K562 (cell line): ENCODE data around the gene TOX2. TPM values are rescaled to one million over a fixed set of nuclear protein-coding genes. Genes with fewer than 3 reads are reported as not detected.

Experiments
- ATAC-seq: fragments of 200-7000 bp; cut with Tn5 transposase; 3 replicates; pipeline ENCODE4 v1.9.1; 2020; ENCODE audit warnings: moderate library complexity
- BruUV-seq: library from RNA; stranded (reverse); fragments of 400-500 nt; replicated peaks from 2 replicates; lab custom pipeline; 2021; lab: Mats Ljungman, UMichigan
- CTCF ChIA-PET: fragments of 300-600 bp; formaldehyde crosslinking; extraction: SDS; loops from one replicate; lab custom pipeline; 2021; ENCODE audit warnings: low intra/inter-chr PET ratio; lab: Yijun Ruan, JAX
- POLR2A ChIA-PET: fragments of 300-600, 350-650 bp; sonication (Branson Sonifier 250); formaldehyde crosslinking; extraction: SDS; loops from one replicate; lab custom pipeline; 2021; ENCODE audit warnings: antibody characterized with exemption, inconsistent platforms; lab: Yijun Ruan, JAX
- DNase-seq, 4 experiments: peaks; one replicate each; pipeline versions ENCODE4 v3.0.0 to v3.0.0-alpha.2; 2011 to 2018; ENCODE audit warnings: low spot score in 3 of 4, mixed read lengths in 3 of 4; ENCODE audit errors: extremely low read depth in 1 of 4
- FAIRE-seq: peaks from 2 replicates; lab custom pipeline; 2011; peaks lifted over from hg19 to GRCh38; lab: Jason Lieb, UNC
- H2AFZ ChIP-seq: 2 replicates; pipeline ENCODE4 v1.6.0; 2011; ENCODE audit warnings: low read depth, low read length, control low read depth, inconsistent platforms
- H3K27ac ChIP-seq: fragments of 200-600 bp; 3 replicates; pipeline ENCODE4 v1.8.0; 2011; ENCODE audit warnings: low read depth, mild to moderate bottlenecking, control low read depth, inconsistent platforms, low read length, moderate library complexity, mixed read lengths; ENCODE audit errors: extremely low read depth
- H3K27me3 ChIP-seq, 2 experiments: fragments of 300-600 bp in 1 of 2; 2 replicates in 1 of 2; 3 replicates in 1 of 2; pipeline versions ENCODE4 v1.6.0 to v1.8.0; 2011; ENCODE audit warnings: inconsistent platforms in 2 of 2, low read length in 2 of 2, mild to moderate bottlenecking in 1 of 2, mixed read lengths in 1 of 2, moderate library complexity in 1 of 2; ENCODE audit not compliant: control insufficient read depth in 2 of 2, insufficient read depth in 2 of 2
- H3K36me3 ChIP-seq: fragments of 300-600 bp; 3 replicates; pipeline ENCODE4 v1.8.0; 2011; ENCODE audit warnings: mild to moderate bottlenecking, low read length, inconsistent platforms; ENCODE audit not compliant: control insufficient read depth, insufficient read depth
- H3K4me1 ChIP-seq, 2 experiments: fragments of 200-600 bp in 1 of 2; replicated peaks in 1 of 2; 2 replicates in 1 of 2; 3 replicates in 1 of 2; pipeline versions ENCODE4 v1.5.1 to v1.8.0; 2011; ENCODE audit warnings: inconsistent platforms in 2 of 2, low read length in 2 of 2, mild to moderate bottlenecking in 1 of 2, mixed read lengths in 1 of 2, moderate library complexity in 1 of 2; ENCODE audit not compliant: control insufficient read depth in 2 of 2, insufficient read depth in 2 of 2
- H3K4me2 ChIP-seq: 2 replicates; pipeline ENCODE4 v1.6.1; 2011; ENCODE audit warnings: low read length, control low read depth, inconsistent platforms, mixed read lengths; ENCODE audit not compliant: insufficient read depth
- H3K4me3 ChIP-seq: fragments of 200-600 bp; sonication (generic), shearing (Covaris generic); 2 replicates; pipeline ENCODE4 v1.5.1; 2016; ENCODE audit warnings: control low read depth, inconsistent platforms
- H3K79me2 ChIP-seq: fragments of 200-600 bp; 3 replicates; pipeline ENCODE4 v1.8.0; 2011; ENCODE audit warnings: low read length, inconsistent platforms; ENCODE audit not compliant: control insufficient read depth, insufficient read depth
- H3K9ac ChIP-seq, 2 experiments: 2 replicates each; pipeline versions ENCODE4 v1.6.0 to v1.6.1; 2011; ENCODE audit warnings: low read depth in 2 of 2, low read length in 2 of 2, control low read depth in 1 of 2, inconsistent platforms in 1 of 2, mild to moderate bottlenecking in 1 of 2, mixed read lengths in 1 of 2; ENCODE audit not compliant: insufficient read depth in 1 of 2
- H3K9me1 ChIP-seq: one replicate; pipeline ENCODE4 v1.6.0; 2011; ENCODE audit warnings: inconsistent platforms, mild to moderate bottlenecking, low read length, moderate library complexity; ENCODE audit not compliant: control insufficient read depth, insufficient read depth
- H3K9me3 ChIP-seq: replicated peaks from 2 replicates; pipeline ENCODE4 v1.5.1; 2011; ENCODE audit warnings: low read depth, low read length, inconsistent platforms; ENCODE audit not compliant: control insufficient read depth, insufficient read depth
- H4K20me1 ChIP-seq: replicated peaks from 2 replicates; pipeline ENCODE4 v1.6.1; 2011; ENCODE audit warnings: low read length, inconsistent platforms, mixed read lengths; ENCODE audit not compliant: control insufficient read depth, insufficient read depth
- FOXK1 ChIP-seq: sonication (generic); formaldehyde crosslinking; IDR thresholded peaks from 2 replicates; pipeline ENCODE4 v1.8.0; 2022; ENCODE audit warnings: missing genetic modification reagents, mild to moderate bottlenecking, borderline replicate concordance
- POU5F1 ChIP-seq: fragments of 150-350 bp; IDR thresholded peaks from 2 replicates; pipeline ENCODE4 v1.6.1; 2014; ENCODE audit warnings: borderline replicate concordance, low read length, low read depth, mild to moderate bottlenecking; ENCODE audit not compliant: partially characterized antibody
- RCOR1 ChIP-seq, 2 experiments: IDR thresholded peaks; 2 replicates each; pipeline ENCODE4 v1.6.1; 2012; ENCODE audit warnings: low read depth in 2 of 2, low read length in 2 of 2, borderline replicate concordance in 1 of 2, improper control_type of control experiment in 1 of 2
- ZKSCAN3 ChIP-seq: fragments of 250-450 bp; sonication (Bioruptor Pico); IDR thresholded peaks from 2 replicates; pipeline ENCODE4 v1.4.0; 2020
- ZNF140 ChIP-seq: fragments of 250-450 bp; sonication (Bioruptor Pico); IDR thresholded peaks from 2 replicates; pipeline ENCODE4 v1.8.0; 2021; ENCODE audit warnings: moderate library complexity, mild to moderate bottlenecking, inconsistent platforms
- ZNF830 ChIP-seq: fragments of 250-450 bp; sonication (Bioruptor Pico); IDR thresholded peaks from 2 replicates; pipeline ENCODE4 v1.5.0; 2021; ENCODE audit warnings: mild to moderate bottlenecking
- WGBS: fragments of 100-300 bp; shearing (Covaris generic); methylation state at CpG from one replicate; pipeline ENCODE4 v1.1.6; 2016; ENCODE audit warnings: low coverage, mixed read lengths; ENCODE audit not compliant: insufficient coverage; ENCODE audit errors: missing lambda C conversion rate; 5-methylcytosine and 5-hydroxymethylcytosine counted together
- in situ Hi-C: fragments of 300-500 bp; cut with MboI; formaldehyde crosslinking; loops from 4 replicates; pipeline ENCODE4 v1.15.0; 2018; ENCODE audit warnings: inconsistent platforms, mixed read lengths
- intact Hi-C: fragments of 100-400 bp; cut with micrococcal nuclease; formaldehyde crosslinking; loops from 2 replicates; pipeline ENCODE4 v1.14.2; 2022
- polyA plus RNA-seq, 8 experiments: library from polyadenylated mRNA; depleted of rRNA in 4 of 8; stranded (reverse) in 5 of 8; unstranded in 3 of 8; fragments of >200 nt; fragmentation: Nextera tagmentation in 2 of 8; fragmentation: Illumina TruSeq in 1 of 8; extraction: Ambion mirVana in 2 of 8; extraction: Trizol in 1 of 8; gene quantifications; 2 replicates each; pipeline versions ENCODE4 v1.2.1 to v1.2.3, GENCODE V29; 2011 to 2014; ENCODE audit warnings: inconsistent platforms in 1 of 8, missing spikeins in 1 of 8
- total RNA-seq, 7 experiments: library from RNA; depleted of rRNA in 6 of 7; stranded (reverse); fragments of >200 nt in 6 of 7; fragmentation: Illumina TruSeq in 2 of 7; extraction: Trizol in 2 of 7; gene quantifications; 2 replicates each; pipeline versions ENCODE4 v1.2.1 to v1.2.3, GENCODE V29; 2011 to 2021; ENCODE audit warnings: low replicate concordance in 1 of 7
- TF ChIP-seq, protein P1 (sequence below): fragments of 250-450 bp; sonication (Bioruptor Pico); IDR thresholded peaks from 2 replicates; pipeline ENCODE4 v1.8.0; 2022; ENCODE audit warnings: moderate library complexity, mild to moderate bottlenecking, inconsistent platforms

The TOX2 gene
- total and polyA plus RNA-seq, 9 of the 15 experiments (the other 6 are each of a cell fraction or from before 2014, with no cell fraction given) = not detected

DNA sequence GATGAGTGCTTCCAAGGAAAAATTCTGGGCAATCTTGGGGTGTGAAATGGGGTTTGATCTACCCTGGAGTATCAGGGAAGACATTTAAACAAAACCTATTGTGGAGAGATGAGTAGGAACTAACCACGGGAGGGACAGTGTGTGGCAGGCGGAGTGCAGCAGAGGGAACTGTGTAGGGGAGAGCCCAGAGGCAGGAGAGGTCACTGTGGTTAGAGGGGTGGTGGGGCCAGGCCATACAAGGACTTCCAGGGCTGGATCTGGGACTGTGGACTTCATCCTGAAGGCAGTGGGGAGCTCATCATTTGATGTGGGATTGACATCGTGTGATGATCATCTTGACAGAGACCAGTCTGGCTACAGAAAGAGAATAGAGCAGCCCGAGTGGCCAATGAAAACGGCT, 89.0 kb downstream of the TOX2 start:
- 0% methylated on average over 5 of the region's 5 CpGs for WGBS
- no peak overlapping the region for H3K27ac ChIP-seq
- DNase-seq (no peak), FAIRE-seq (no peak), ATAC-seq (no peak)
- H3K9me3 ChIP-seq = no peaks in the 10 kb centered on the region
- POLR2A ChIA-PET = no interaction called here
- H3K4me2 ChIP-seq = no peak overlapping the region
- H3K4me3 ChIP-seq = no peak overlapping the region
- intact Hi-C loops (no loop called here), in situ Hi-C loops (no loop called here)
- H3K9me1 ChIP-seq = no peaks in the 10 kb centered on the region
- no peaks in the 10 kb centered on the region for H3K36me3 ChIP-seq
- H3K4me1 ChIP-seq = peaks cover 0 to 5% of the 10 kb centered on the region in 2 experiments; a peak in 3 of 5 replicates
- no peak overlapping the region for H3K9ac ChIP-seq
- TF ChIP-seq ZNF140 (CRISPR knock-in tag) = no peak
- no peak for TF ChIP-seq FOXK1 (CRISPR knock-in tag)
- TF ChIP-seq RCOR1 (IDR thresholded peaks at IDR 0.05; ENCODE audit: borderline replicate concordance in 1 of 2, low read depth in 2 of 2, low read length in 2 of 2) = no peak
- TF ChIP-seq, protein P1, sequence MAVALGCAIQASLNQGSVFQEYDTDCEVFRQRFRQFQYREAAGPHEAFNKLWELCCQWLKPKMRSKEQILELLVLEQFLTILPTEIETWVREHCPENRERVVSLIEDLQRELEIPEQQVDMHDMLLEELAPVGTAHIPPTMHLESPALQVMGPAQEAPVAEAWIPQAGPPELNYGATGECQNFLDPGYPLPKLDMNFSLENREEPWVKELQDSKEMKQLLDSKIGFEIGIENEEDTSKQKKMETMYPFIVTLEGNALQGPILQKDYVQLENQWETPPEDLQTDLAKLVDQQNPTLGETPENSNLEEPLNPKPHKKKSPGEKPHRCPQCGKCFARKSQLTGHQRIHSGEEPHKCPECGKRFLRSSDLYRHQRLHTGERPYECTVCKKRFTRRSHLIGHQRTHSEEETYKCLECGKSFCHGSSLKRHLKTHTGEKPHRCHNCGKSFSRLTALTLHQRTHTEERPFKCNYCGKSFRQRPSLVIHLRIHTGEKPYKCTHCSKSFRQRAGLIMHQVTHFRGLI (CRISPR knock-in tag) = no peak
- no peak for TF ChIP-seq ZNF830 (CRISPR knock-in tag)
- no peak for TF ChIP-seq POU5F1
- TF ChIP-seq ZKSCAN3 (CRISPR knock-in tag) = no peak
- CTCF ChIA-PET = interaction anchor here (1.1 kb wide), 1 partner anchor 553 kb away, joined by 5 read pairs; no protein-coding TSS in a partner anchor
- no peak overlapping the region for H2AFZ ChIP-seq
- H3K79me2 ChIP-seq = no peaks in the 10 kb centered on the region
- no TSS peak for BruUV-seq
- no peaks in the 10 kb centered on the region for H4K20me1 ChIP-seq
- H3K27me3 ChIP-seq = peaks cover 0 to 21% of the 10 kb centered on the region in 2 experiments; a peak in 2 of 5 replicates
